Muscle layer of duodenum (tissue), 2 donors: ENCODE measurements around the gene RNF44.

Experiments
- H3K27ac ChIP-seq: one replicate; pipeline ENCODE4 v1.7.0; 2013; ENCODE audit warnings: mild to moderate bottlenecking, low read length
- H3K27me3 ChIP-seq: one replicate; pipeline ENCODE4 v1.7.0; 2013; ENCODE audit warnings: low read depth, mild to moderate bottlenecking, control low read depth, low read length
- H3K36me3 ChIP-seq, 2 donors: one replicate each; pipeline ENCODE4 v1.7.0; 2013; ENCODE audit warnings: low read length in 2 of 2, control low read depth in 1 of 2, mild to moderate bottlenecking in 1 of 2; ENCODE audit not compliant: insufficient read depth in 2 of 2, control insufficient read depth in 1 of 2
- H3K4me1 ChIP-seq, 2 donors: one replicate each; pipeline ENCODE4 v1.7.0; 2013; ENCODE audit warnings: low read length in 2 of 2, mild to moderate bottlenecking in 2 of 2, control low read depth in 1 of 2, moderate library complexity in 1 of 2; ENCODE audit not compliant: insufficient read depth in 2 of 2, control insufficient read depth in 1 of 2
- H3K4me3 ChIP-seq, 2 donors: one replicate each; pipeline ENCODE4 v1.7.0; 2013; ENCODE audit warnings: low read length in 2 of 2, low read depth in 1 of 2, mild to moderate bottlenecking in 1 of 2
- H3K9me3 ChIP-seq, 2 donors: one replicate each; pipeline ENCODE4 v1.7.0; 2013; ENCODE audit warnings: low read length in 2 of 2, control low read depth in 1 of 2, mild to moderate bottlenecking in 1 of 2; ENCODE audit not compliant: control insufficient read depth in 1 of 2
- donor health status: healthy.

RNF44 gene

GRCh38 chr5:176540956-176541337 is 3.7 kb upstream of the RNF44 start:
- Histone ChIP-seq H3K36me3 (no peaks in the 10 kb centered on the region), H3K27me3 (no peaks in the 10 kb centered on the region), H3K9me3 (no peaks in the 10 kb centered on the region), H3K27ac (no peak overlapping the region), H3K4me3 (no peak overlapping the region), H3K4me1 (peaks cover 13 to 30% of the 10 kb centered on the region in 2 donors)

DNA sequence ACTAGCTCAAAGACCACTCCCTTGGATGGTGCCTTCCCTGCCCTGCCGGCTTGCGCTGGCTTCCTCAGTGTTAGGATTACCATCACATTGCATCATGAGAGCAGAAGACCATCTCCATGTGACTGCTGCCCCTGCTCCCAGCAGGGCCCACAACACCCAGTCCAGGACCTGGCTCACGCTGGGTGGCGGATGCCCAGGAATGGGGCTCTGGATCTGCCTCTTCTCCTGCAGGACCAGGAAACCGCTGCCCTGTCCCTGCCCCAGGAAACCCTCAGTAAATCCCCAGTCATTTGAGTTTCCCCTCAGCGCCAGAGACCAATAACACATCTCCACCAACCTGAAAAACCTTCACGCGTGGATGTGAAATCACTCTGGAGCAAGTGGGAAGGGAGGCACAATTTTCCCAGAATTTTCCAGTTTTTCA is 3.3 kb upstream of the RNF44 start:
- H3K27ac ChIP-seq, result no peak overlapping the region
- peaks cover 16 to 34% of the 10 kb centered on the region in 2 donors for H3K4me1 ChIP-seq
- H3K36me3 ChIP-seq, result no peaks in the 10 kb centered on the region
- no peaks in the 10 kb centered on the region for H3K27me3 ChIP-seq
- H3K9me3 ChIP-seq, result no peaks in the 10 kb centered on the region
- no peak overlapping the region for H3K4me3 ChIP-seq

GRCh38 chr5:176538989-176539384 is 1.8 kb upstream of the RNF44 start:
- Histone ChIP-seq H3K4me1 (peaks cover 31 to 43% of the 10 kb centered on the region in 2 donors), H3K27ac (no peak overlapping the region), H3K9me3 (no peaks in the 10 kb centered on the region), H3K4me3 (no peak overlapping the region), H3K36me3 (no peaks in the 10 kb centered on the region), H3K27me3 (no peaks in the 10 kb centered on the region)

DNA sequence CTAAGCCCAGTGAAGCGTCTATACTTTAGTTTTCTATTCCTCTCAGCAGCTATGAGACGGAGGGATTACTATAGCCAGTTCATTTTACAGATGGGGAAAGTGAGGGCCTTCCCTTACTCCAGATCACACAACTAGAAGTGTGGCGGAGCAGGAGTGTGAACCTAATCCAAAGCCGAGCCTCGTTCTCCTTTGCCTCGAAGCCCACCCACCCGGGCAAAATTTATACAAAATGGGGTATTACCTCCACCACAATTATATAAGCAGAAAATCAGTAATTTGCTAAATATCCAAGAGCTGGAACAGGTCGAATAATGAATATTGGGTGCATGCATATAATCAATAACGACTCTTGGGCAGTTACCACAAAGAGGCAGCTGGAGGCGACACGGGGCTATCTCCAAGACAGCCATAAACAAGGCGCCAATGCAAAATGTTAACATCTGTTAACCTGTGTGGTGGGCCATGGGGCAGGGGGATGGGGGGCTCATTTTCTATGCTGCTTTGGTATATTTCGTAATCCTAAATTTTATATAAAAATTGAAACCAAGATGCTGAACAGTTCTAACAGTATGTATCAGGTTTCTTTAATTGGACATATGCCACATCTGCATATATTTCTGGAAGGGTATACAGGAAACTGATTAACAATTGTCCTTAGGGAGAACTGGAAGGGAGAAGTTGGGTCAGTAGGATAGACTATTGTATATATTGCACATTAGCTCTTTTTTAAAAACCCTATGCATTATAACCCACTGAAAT is 1.2 kb upstream of the RNF44 start:
- Histone ChIP-seq H3K27me3 (no peaks in the 10 kb centered on the region), H3K27ac (peak overlapping the region; percentile 99), H3K4me3 (peak overlapping the region; percentile 90 to 96), H3K4me1 (peaks cover 36 to 46% of the 10 kb centered on the region in 2 donors), H3K9me3 (no peaks in the 10 kb centered on the region), H3K36me3 (no peaks in the 10 kb centered on the region)

- H3K27me3 ChIP-seq, result no peaks in the 10 kb centered on the region
- H3K27ac ChIP-seq, result peak overlapping the region; percentile 99
- H3K4me3 ChIP-seq, result peak overlapping the region; percentile 90 to 96
- no peaks in the 10 kb centered on the region for H3K36me3 ChIP-seq
- H3K9me3 ChIP-seq, result no peaks in the 10 kb centered on the region
- H3K4me1 ChIP-seq, result peaks cover 44 to 54% of the 10 kb centered on the region in 2 donors
Observed at GRCh38 chr5:176537554-176538229, 490 bp upstream of the RNF44 start.

DNA sequence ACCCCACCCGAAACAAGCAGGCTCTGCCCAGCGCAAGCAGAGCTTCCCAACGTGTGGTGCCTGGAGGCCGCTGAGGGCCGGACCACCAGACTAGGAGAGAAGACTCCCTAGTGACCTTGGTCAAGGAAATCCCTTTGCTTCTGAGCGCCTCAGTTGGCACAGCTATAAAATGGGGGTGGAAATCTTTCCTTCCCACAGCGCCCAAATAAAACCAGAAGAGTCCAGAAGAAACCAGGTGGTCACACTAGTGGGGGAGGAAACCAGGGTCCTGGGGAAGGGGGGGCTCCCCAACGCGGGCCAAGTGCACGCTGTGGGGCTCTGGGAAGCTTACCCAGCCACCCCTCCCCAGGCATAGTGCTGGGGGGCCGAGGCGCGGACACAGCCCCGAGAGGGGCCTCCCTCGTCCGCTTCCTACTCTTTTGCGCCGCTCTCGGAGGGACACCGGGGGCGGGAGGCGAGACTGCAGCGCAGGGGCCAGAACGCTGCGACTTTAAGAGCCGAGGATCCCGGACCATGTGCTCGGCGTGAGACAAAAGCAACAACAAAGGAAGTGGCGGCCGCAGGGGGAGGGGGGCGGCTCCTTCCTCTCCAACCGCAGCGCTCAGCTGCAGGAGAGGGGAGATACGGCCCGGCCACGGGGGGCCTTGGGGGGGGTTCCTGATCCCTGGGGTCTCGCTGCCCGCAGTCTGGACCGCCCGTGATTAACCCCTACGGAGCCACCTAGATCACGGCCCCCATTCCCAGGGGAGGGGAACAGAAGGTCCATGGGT is 885 bp downstream of the RNF44 start:
- H3K36me3 ChIP-seq, result peaks cover 0 to 7% of the 10 kb centered on the region in 2 donors
- peaks cover 36 to 59% of the 10 kb centered on the region in 2 donors for H3K4me1 ChIP-seq
- no peaks in the 10 kb centered on the region for H3K27me3 ChIP-seq
- H3K9me3 ChIP-seq, result no peaks in the 10 kb centered on the region
- peak overlapping the region; percentile 75 for H3K27ac ChIP-seq
- peak overlapping the region; percentile 90 to 96 for H3K4me3 ChIP-seq

- Histone ChIP-seq H3K27ac (peak overlapping the region; percentile 75), H3K4me1 (peaks cover 36 to 62% of the 10 kb centered on the region in 2 donors), H3K4me3 (peak overlapping the region; percentile 90 to 96), H3K9me3 (no peaks in the 10 kb centered on the region), H3K27me3 (no peaks in the 10 kb centered on the region), H3K36me3 (peaks cover 0 to 12% of the 10 kb centered on the region in 2 donors)
Observed at GRCh38 chr5:176535664-176536131, 1.5 kb downstream of the RNF44 start.

GRCh38 chr5:176535101-176535663 is 2.0 kb downstream of the RNF44 start:
- Histone ChIP-seq H3K27me3 (no peaks in the 10 kb centered on the region), H3K4me3 (peak overlapping the region; percentile 90 to 96), H3K36me3 (peaks cover 0 to 12% of the 10 kb centered on the region in 2 donors), H3K27ac (peak overlapping the region; percentile 75), H3K9me3 (no peaks in the 10 kb centered on the region), H3K4me1 (peaks cover 36 to 62% of the 10 kb centered on the region in 2 donors)

GRCh38 chr5:176534640-176535039 is 2.6 kb downstream of the RNF44 start:
- Histone ChIP-seq H3K27me3 (no peaks in the 10 kb centered on the region), H3K4me3 (peak overlapping the region; percentile 90 to 96), H3K36me3 (peaks cover 2 to 15% of the 10 kb centered on the region in 2 donors), H3K4me1 (peaks cover 36 to 63% of the 10 kb centered on the region in 2 donors), H3K9me3 (no peaks in the 10 kb centered on the region), H3K27ac (peak overlapping the region; percentile 75)

GRCh38 chr5:176533894-176534611 is 3.1 kb downstream of the RNF44 start:
- H3K36me3 ChIP-seq, result peaks cover 7 to 21% of the 10 kb centered on the region in 2 donors
- H3K27ac ChIP-seq, result peak overlapping the region; percentile 75
- H3K4me1 ChIP-seq, result peaks cover 36 to 64% of the 10 kb centered on the region in 2 donors

More at GRCh38 chr5:176533894-176534611, 3.1 kb downstream of the RNF44 start:
- Histone ChIP-seq H3K9me3 (no peaks in the 10 kb centered on the region), H3K27me3 (no peaks in the 10 kb centered on the region), H3K4me3 (peak overlapping the region; percentile 39 to 96)
